Testis (tissue), 3 donors: ENCODE results near the gene LRRC73. TPM values are rescaled to one million over a fixed set of nuclear protein-coding genes. Genes with fewer than 3 reads are reported as not detected.
A peak's percentile ranks its signal among the peaks of the same experiment; 100 is the strongest.

Experiments
- DNase-seq: peaks from one replicate; pipeline ENCODE4 v3.0.0-alpha.2; 2019
- H3K27ac ChIP-seq, 2 donors: fragments of 200-600 bp; sonication (generic); one replicate each; pipeline ENCODE4 v1.5.1; 2019
- H3K27me3 ChIP-seq: fragments of 200-600 bp; sonication (generic); one replicate; pipeline ENCODE4 v1.5.1; 2019
- H3K36me3 ChIP-seq: fragments of 200-600 bp; sonication (generic); one replicate; pipeline ENCODE4 v1.5.1; 2017; ENCODE audit warnings: low read depth; ENCODE audit errors: missing control alignments
- H3K4me1 ChIP-seq: fragments of 200-600 bp; sonication (generic); one replicate; pipeline ENCODE4 v1.5.1; 2019
- H3K4me3 ChIP-seq, 2 donors: fragments of 200-600 bp; sonication (generic); one replicate each; pipeline ENCODE4 v1.5.1; 2017 to 2019
- H3K9me3 ChIP-seq: fragments of 200-600 bp; sonication (generic); one replicate; pipeline ENCODE4 v1.5.1; 2017
- POLR2A ChIP-seq: fragments of 450-650 bp; IDR thresholded peaks from one replicate; pipeline ENCODE4 v1.6.1; 2017; ENCODE audit warnings: antibody characterized with exemption, mild to moderate bottlenecking, moderate library complexity
- WGBS, 2 donors: methylation state at CpG; one replicate each; pipeline ENCODE4 v1.1.5; 2018; 5-methylcytosine and 5-hydroxymethylcytosine counted together
- intact Hi-C: fragments of 100-400 bp; cut with DNase I; formaldehyde crosslinking; loops from one replicate; pipeline ENCODE4 v1.15.1; 2023; ENCODE audit warnings: low total_unique reads
- polyA plus RNA-seq: library from polyadenylated mRNA; stranded (reverse); fragments of 350-450 nt; fragmentation: Illumina TruSeq; extraction: RNeasy Lipid Tissue Mini Kit (QIAGEN cat#74804); gene quantifications from one replicate; pipeline ENCODE4 v1.2.3, GENCODE V29; 2014; ENCODE audit warnings: low read depth, low replicate concordance; ENCODE audit not compliant: insufficient read depth
- total RNA-seq, 2 donors: library from RNA; depleted of rRNA; stranded (reverse); fragments of >200 nt; gene quantifications; one replicate each; pipeline ENCODE4 v1.2.3, GENCODE V29; 2016
- TF ChIP-seq, protein P1 (sequence below), 3 experiments: fragments of 450-650 bp in 2 of 3; fragments of 200-600 bp in 1 of 3; sonication (generic) in 1 of 3; IDR thresholded peaks; one replicate each; pipeline ENCODE4 v1.5.1; 2016 to 2019; ENCODE audit warnings: antibody characterized with exemption in 3 of 3, mild to moderate bottlenecking in 2 of 3, moderate library complexity in 1 of 3

The LRRC73 gene
- total and polyA plus RNA-seq, 3 donors from 2014 or later: 20.1 to 50.6 (median 29.3) TPM

- H3K27ac ChIP-seq: peak overlapping the region; percentile 77 to 83
- intact Hi-C loops: loop anchor here (10.0 kb wide), 1 partner anchor 263 kb away; no protein-coding TSS in a partner anchor
- TF ChIP-seq, protein P1, sequence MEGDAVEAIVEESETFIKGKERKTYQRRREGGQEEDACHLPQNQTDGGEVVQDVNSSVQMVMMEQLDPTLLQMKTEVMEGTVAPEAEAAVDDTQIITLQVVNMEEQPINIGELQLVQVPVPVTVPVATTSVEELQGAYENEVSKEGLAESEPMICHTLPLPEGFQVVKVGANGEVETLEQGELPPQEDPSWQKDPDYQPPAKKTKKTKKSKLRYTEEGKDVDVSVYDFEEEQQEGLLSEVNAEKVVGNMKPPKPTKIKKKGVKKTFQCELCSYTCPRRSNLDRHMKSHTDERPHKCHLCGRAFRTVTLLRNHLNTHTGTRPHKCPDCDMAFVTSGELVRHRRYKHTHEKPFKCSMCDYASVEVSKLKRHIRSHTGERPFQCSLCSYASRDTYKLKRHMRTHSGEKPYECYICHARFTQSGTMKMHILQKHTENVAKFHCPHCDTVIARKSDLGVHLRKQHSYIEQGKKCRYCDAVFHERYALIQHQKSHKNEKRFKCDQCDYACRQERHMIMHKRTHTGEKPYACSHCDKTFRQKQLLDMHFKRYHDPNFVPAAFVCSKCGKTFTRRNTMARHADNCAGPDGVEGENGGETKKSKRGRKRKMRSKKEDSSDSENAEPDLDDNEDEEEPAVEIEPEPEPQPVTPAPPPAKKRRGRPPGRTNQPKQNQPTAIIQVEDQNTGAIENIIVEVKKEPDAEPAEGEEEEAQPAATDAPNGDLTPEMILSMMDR (IDR thresholded peaks at IDR 0.05): no peak
- TF ChIP-seq POLR2A: no peak
- 3% methylated on average over 10 of the region's 10 CpGs for WGBS, 2 donors
- no peak for DNase-seq
- peaks cover 5% of the 10 kb centered on the region for H3K36me3 ChIP-seq
- H3K4me1 ChIP-seq: peaks cover 23% of the 10 kb centered on the region
- no peaks in the 10 kb centered on the region for H3K9me3 ChIP-seq
- H3K4me3 ChIP-seq: peak overlapping the region; percentile 81 to 92
- H3K27me3 ChIP-seq: no peaks in the 10 kb centered on the region
Measured at GRCh38 chr6:43517505-43518357, 7.6 kb upstream of the LRRC73 start.

GRCh38 chr6:43516697-43517504, 6.8 kb upstream of the LRRC73 start, which contains the start of the genes POLR1C and YIPF3:
Gene POLR1C, plus strand, starts transcription at chr6:43517089. Its CDS starts 21 bp downstream, at chr6:43517110.
Gene YIPF3, minus strand, starts transcription at chr6:43516926. Its CDS starts 119 bp downstream, at chr6:43516807.
- no peaks in the 10 kb centered on the region for H3K27me3 ChIP-seq
- intact Hi-C loops: loop anchor here (10.0 kb wide), 1 partner anchor 262 kb away; no protein-coding TSS in a partner anchor
- H3K27ac ChIP-seq: peak within 1 kb of the TSS; percentile 77 to 83
- DNase-seq: peak; percentile 99
- peak within 1 kb of the TSS; percentile 81 to 92 for H3K4me3 ChIP-seq
- no peaks in the 10 kb centered on the region for H3K9me3 ChIP-seq
- 0 to 1% methylated on average over 36 to 57 of the region's 57 CpGs for WGBS, 2 donors
- H3K36me3 ChIP-seq: no peaks in the 10 kb centered on the region
- TF ChIP-seq POLR2A: no peak
- TF ChIP-seq, protein P1 (IDR thresholded peaks at IDR 0.05): no peak
- peaks cover 23% of the 10 kb centered on the region for H3K4me1 ChIP-seq

GRCh38 chr6:43516367-43516696, 6.2 kb upstream of the LRRC73 start:
- Histone ChIP-seq H3K36me3 (no peaks in the 10 kb centered on the region), H3K4me3 (peak overlapping the region; percentile 81 to 92), H3K27ac (peak overlapping the region; percentile 77 to 83), H3K9me3 (no peaks in the 10 kb centered on the region), H3K4me1 (peaks cover 23% of the 10 kb centered on the region), H3K27me3 (no peaks in the 10 kb centered on the region)
- TF ChIP-seq, protein P1 (IDR thresholded peaks at IDR 0.05): no peak
- no peak for TF ChIP-seq POLR2A
- WGBS, 2 donors: 0 to 1% methylated on average over 7 to 10 of the region's 10 CpGs
- intact Hi-C loops: loop anchor here (10.0 kb wide), 1 partner anchor 262 kb away; no protein-coding TSS in a partner anchor
- DNase-seq: no peak

DNA sequence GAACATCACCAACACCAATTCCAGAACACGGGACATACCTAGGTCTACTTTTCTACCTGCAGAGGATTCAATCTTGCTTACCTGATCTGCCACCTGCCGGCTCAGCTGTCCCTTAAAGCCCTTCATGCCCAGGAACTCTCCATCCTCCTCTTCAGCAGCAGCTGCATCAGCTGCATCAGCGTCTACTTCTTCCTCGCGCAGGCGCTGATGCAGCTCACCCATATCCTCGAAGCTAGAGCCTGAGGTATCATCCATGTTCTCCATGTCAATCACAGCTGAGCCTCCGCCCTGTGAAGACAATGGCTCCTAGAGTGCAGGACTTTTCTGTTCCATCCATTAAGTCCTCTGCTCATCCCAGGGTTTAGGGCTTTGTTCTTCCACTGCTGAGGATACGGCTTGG, 5.7 kb upstream of the LRRC73 start:
- H3K9me3 ChIP-seq: no peaks in the 10 kb centered on the region
- no peak overlapping the region for H3K27ac ChIP-seq
- TF ChIP-seq, protein P1 (IDR thresholded peaks at IDR 0.05): no peak
- no peak for TF ChIP-seq POLR2A
- no peak for DNase-seq
- H3K36me3 ChIP-seq: no peaks in the 10 kb centered on the region
- H3K4me1 ChIP-seq: peaks cover 24% of the 10 kb centered on the region
- WGBS, 2 donors: 38 to 63% methylated on average over 9 of the region's 9 CpGs
- intact Hi-C loops: loop anchor here (10.0 kb wide), 1 partner anchor 261 kb away; no protein-coding TSS in a partner anchor
- H3K4me3 ChIP-seq: peak overlapping the region; percentile 81 to 92
- H3K27me3 ChIP-seq: no peaks in the 10 kb centered on the region
